ENCODE results near the gene PRICKLE2. TPM values are rescaled to one million over a fixed set of nuclear protein-coding genes. Genes with fewer than 3 reads are reported as not detected.

The PRICKLE2 gene
- total and polyA plus RNA-seq, 2 donors (not counting 3 experiments of a cell fraction or from before 2014, with no cell fraction given): 3.0 to 7.1 TPM

- DNase-seq (ENCODE audit: low read depth, low spot score) (no peak), FAIRE-seq (no peak)
- Histone ChIP-seq H3K9me1 (replicated peaks; ENCODE audit: control insufficient read depth, extremely low read depth, insufficient read depth, low read length) (no peaks in the 10 kb centered on the region), H3K27me3 (ENCODE audit: control insufficient read depth in 2 of 2, insufficient read depth in 2 of 2, low read length in 2 of 2) (no peaks in the 10 kb centered on the region), H3K9ac (replicated peaks; ENCODE audit: extremely low read depth, insufficient read depth, low read length) (no peak overlapping the region), H4K20me1 (replicated peaks; ENCODE audit: control insufficient read depth, extremely low read depth, insufficient read depth, low read length) (no peaks in the 10 kb centered on the region), H3K4me3 (replicated peaks in 1 of 3; ENCODE audit: insufficient read depth in 1 of 3, low read depth in 1 of 3, low read length in 3 of 3) (no peak overlapping the region), H3K9me3 (replicated peaks; ENCODE audit: control insufficient read depth, insufficient read depth, low read length) (no peaks in the 10 kb centered on the region), H3K4me1 (ENCODE audit: control insufficient read depth, extremely low read depth, insufficient read depth, low read length) (no peaks in the 10 kb centered on the region), H3K79me2 (ENCODE audit: control insufficient read depth, insufficient read depth, low read length) (no peaks in the 10 kb centered on the region), H2AFZ (ENCODE audit: low read depth, low read length) (no peak overlapping the region), H3K27ac (ENCODE audit: insufficient read depth, low read depth, low read length) (no peak overlapping the region), H3K36me3 (ENCODE audit: control insufficient read depth in 2 of 2, extremely low read depth in 1 of 2, insufficient read depth in 2 of 2, low read length in 2 of 2) (no peaks in the 10 kb centered on the region), H3K4me2 (ENCODE audit: insufficient read depth, low read length) (no peak overlapping the region)
- ChIA-PET CTCF (no interaction called here), POLR2A (no interaction called here)
- dilution Hi-C loops (cut with MboI; ENCODE audit: extremely low pct_ligation_motif_present, low sequenced_read_pairs) (no loop called here), intact Hi-C loops (cut with micrococcal nuclease) (no loop called here)
- TF ChIP-seq POLR2A (IDR thresholded peaks at IDR 0.05; ENCODE audit: low read depth, low read length) (no peak), MYC (IDR thresholded peaks at IDR 0.05; ENCODE audit: low read depth, low read length) (no peak), EZH2 (IDR thresholded peaks at IDR 0.05; ENCODE audit: borderline replicate concordance, low read depth, low read length, severe bottlenecking) (no peak), JUN (IDR thresholded peaks at IDR 0.05; ENCODE audit: borderline replicate concordance, insufficient read depth, insufficient read length, low read depth) (no peak), GATA2 (IDR thresholded peaks at IDR 0.05; ENCODE audit: insufficient read depth, insufficient read length, low read depth, low read length) (no peak), POLR2AphosphoS5 (IDR thresholded peaks at IDR 0.05; ENCODE audit: insufficient read depth, low read depth, low read length) (no peak), FOS (IDR thresholded peaks at IDR 0.05; ENCODE audit: borderline replicate concordance, insufficient read depth, low read length) (no peak)
- TF ChIP-seq, protein P1, sequence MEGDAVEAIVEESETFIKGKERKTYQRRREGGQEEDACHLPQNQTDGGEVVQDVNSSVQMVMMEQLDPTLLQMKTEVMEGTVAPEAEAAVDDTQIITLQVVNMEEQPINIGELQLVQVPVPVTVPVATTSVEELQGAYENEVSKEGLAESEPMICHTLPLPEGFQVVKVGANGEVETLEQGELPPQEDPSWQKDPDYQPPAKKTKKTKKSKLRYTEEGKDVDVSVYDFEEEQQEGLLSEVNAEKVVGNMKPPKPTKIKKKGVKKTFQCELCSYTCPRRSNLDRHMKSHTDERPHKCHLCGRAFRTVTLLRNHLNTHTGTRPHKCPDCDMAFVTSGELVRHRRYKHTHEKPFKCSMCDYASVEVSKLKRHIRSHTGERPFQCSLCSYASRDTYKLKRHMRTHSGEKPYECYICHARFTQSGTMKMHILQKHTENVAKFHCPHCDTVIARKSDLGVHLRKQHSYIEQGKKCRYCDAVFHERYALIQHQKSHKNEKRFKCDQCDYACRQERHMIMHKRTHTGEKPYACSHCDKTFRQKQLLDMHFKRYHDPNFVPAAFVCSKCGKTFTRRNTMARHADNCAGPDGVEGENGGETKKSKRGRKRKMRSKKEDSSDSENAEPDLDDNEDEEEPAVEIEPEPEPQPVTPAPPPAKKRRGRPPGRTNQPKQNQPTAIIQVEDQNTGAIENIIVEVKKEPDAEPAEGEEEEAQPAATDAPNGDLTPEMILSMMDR (IDR thresholded peaks at IDR 0.05; ENCODE audit: extremely low read depth in 1 of 2, insufficient read depth in 1 of 2, low read depth in 1 of 2, low read length in 2 of 2): no peak
- TF ChIP-seq, protein P2, sequence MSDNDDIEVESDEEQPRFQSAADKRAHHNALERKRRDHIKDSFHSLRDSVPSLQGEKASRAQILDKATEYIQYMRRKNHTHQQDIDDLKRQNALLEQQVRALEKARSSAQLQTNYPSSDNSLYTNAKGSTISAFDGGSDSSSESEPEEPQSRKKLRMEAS (IDR thresholded peaks at IDR 0.05; ENCODE audit: insufficient read depth, insufficient read length): no peak
- BruUV-seq (replicated peaks): no TSS peak
These were observed 138.6 kb downstream of the PRICKLE2 start for GRCh38 chr3:64086479-64087252.
